ENCODE measurements around the gene GP1BB. TPM values are rescaled to one million over a fixed set of nuclear protein-coding genes. Genes with fewer than 3 reads are reported as not detected.

The GP1BB gene
- polyA plus RNA-seq, 2 of the 4 experiments (the other 2 are of a cell fraction) = 0.06 to 0.48 TPM

DNA sequence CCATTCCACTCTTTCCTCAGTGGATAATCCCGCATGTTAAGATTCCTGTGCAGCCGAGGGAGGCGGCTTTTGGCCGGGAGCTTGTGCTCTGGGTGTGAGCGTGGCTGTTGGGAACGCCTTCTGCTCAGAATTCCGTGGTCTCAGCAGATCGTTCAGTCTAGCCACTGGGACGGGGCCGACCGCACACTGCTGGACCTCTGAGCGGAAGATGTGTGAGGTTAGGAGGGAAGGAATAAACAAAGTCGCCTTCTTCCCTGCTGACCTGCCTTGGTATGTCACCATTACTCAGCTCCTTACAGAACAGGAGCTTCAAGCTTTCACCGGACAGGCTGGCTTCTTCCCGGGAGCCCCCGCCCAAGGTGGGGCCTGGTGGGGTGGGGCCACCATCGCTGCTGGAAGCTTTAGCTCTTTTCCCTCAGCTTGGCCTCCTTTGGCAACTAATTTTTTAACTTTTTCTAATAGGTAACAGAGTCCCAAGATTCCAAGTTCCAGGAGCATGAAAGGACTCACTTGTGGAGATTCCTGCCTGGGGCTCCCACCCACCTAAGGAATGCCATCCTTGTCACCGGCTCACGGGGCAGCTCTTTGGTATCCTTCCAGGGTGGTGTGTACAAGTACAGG is 31.5 kb upstream of the GP1BB start (continued):
- TF ChIP-seq SMC3 (IDR thresholded peaks at IDR 0.05) (no peak), MAFK (IDR thresholded peaks at IDR 0.05; ENCODE audit: partially characterized antibody) (peak; percentile 48), POLR2AphosphoS2 (conservative IDR thresholded peaks at IDR 0.05; ENCODE audit: low read length) (no peak), ZNF302 (CRISPR knock-in tag; IDR thresholded peaks at IDR 0.05) (no peak)
- TF ChIP-seq, protein P1, sequence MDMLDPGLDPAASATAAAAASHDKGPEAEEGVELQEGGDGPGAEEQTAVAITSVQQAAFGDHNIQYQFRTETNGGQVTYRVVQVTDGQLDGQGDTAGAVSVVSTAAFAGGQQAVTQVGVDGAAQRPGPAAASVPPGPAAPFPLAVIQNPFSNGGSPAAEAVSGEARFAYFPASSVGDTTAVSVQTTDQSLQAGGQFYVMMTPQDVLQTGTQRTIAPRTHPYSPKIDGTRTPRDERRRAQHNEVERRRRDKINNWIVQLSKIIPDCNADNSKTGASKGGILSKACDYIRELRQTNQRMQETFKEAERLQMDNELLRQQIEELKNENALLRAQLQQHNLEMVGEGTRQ (IDR thresholded peaks at IDR 0.05) = no peak

DNA sequence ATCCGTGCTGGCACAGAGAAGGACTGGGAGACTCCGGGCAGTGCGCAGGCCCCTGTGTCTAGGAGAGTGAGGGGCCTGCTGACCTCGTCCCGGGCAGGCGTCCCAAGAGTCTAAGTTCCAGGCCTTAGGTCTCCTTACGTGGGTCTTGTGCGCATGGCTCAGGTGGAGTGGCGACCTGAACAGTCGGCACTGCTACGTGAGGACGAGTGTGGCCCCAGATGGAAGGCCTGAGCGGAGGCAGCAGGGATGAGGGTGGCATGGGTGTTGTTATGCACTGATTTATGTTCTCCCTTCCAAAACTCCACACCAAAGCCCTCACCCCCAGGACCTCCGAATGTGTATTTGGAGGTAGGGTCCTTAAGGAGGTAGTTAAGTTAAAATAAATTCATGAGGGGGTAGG is 29.8 kb upstream of the GP1BB start:
- 95% methylated on average over 14 of the region's 14 CpGs for WGBS (ENCODE audit: missing lambda C conversion rate)
- FAIRE-seq = no peak
- H3K27ac ChIP-seq = no peak overlapping the region
- no peak for DNase-seq (ENCODE audit: low read depth in 1 of 2, low spot score in 1 of 2)
- H3K9me3 ChIP-seq = no peaks in the 10 kb centered on the region
- H3K4me2 ChIP-seq = no peak overlapping the region
- no peak overlapping the region for H3K4me3 ChIP-seq
- ATAC-seq = no peak
- H3K4me1 ChIP-seq = peaks cover 13% of the 10 kb centered on the region
- CTCF ChIA-PET = no interaction called here
- POLR2A ChIA-PET = no interaction called here
- TF ChIP-seq, protein P2, sequence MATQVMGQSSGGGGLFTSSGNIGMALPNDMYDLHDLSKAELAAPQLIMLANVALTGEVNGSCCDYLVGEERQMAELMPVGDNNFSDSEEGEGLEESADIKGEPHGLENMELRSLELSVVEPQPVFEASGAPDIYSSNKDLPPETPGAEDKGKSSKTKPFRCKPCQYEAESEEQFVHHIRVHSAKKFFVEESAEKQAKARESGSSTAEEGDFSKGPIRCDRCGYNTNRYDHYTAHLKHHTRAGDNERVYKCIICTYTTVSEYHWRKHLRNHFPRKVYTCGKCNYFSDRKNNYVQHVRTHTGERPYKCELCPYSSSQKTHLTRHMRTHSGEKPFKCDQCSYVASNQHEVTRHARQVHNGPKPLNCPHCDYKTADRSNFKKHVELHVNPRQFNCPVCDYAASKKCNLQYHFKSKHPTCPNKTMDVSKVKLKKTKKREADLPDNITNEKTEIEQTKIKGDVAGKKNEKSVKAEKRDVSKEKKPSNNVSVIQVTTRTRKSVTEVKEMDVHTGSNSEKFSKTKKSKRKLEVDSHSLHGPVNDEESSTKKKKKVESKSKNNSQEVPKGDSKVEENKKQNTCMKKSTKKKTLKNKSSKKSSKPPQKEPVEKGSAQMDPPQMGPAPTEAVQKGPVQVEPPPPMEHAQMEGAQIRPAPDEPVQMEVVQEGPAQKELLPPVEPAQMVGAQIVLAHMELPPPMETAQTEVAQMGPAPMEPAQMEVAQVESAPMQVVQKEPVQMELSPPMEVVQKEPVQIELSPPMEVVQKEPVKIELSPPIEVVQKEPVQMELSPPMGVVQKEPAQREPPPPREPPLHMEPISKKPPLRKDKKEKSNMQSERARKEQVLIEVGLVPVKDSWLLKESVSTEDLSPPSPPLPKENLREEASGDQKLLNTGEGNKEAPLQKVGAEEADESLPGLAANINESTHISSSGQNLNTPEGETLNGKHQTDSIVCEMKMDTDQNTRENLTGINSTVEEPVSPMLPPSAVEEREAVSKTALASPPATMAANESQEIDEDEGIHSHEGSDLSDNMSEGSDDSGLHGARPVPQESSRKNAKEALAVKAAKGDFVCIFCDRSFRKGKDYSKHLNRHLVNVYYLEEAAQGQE (IDR thresholded peaks at IDR 0.05) = no peak
- TF ChIP-seq HOXA7 (CRISPR knock-in tag; IDR thresholded peaks at IDR 0.05) (no peak), ZNF302 (CRISPR knock-in tag; IDR thresholded peaks at IDR 0.05) (no peak), POLR2A (IDR thresholded peaks at IDR 0.05; ENCODE audit: low read length) (no peak)

DNA sequence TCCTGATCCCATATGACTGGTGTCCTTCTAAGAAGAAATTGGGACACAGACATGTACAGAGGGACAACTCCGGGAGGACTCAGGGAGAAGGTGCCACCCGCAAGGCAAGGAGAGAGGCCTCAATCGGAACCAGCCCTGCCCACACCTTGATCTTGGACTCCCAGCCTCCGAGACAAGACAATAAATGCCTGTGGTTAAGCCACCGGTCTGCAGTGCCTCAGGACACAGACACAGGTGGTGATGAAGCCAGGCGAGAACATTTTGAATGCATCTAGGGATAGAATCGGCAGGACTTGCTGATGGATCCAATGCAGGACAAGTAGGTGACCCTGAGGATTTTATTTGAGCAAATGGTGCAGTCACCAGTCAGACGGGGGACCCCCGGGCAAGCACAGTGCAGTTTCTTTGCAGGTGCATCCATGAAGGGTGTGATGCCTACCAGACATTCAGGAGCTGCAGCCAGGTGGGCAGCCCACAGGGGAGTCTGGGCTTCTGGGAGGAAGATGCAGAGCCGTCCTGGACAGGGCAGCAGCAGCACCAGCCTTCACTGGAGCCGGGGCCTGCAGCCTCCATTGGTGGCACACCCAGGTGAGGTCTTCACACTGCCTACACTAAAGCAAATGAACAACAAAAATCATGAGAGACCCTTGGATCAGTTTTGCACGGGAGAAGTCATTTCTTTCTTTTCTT is 29.2 kb upstream of the GP1BB start:
- ATAC-seq (no peak), DNase-seq (ENCODE audit: low read depth in 1 of 2, low spot score in 1 of 2) (no peak), FAIRE-seq (no peak)
- Histone ChIP-seq H3K4me3 (no peak overlapping the region), H3K27ac (no peak overlapping the region), H3K4me1 (peaks cover 13% of the 10 kb centered on the region), H3K4me2 (no peak overlapping the region), H3K9me3 (no peaks in the 10 kb centered on the region)
- WGBS (ENCODE audit: missing lambda C conversion rate) = 81% methylated on average over 12 of the region's 12 CpGs
- TF ChIP-seq ZFP36 (IDR thresholded peaks at IDR 0.05; ENCODE audit: borderline replicate concordance, partially characterized antibody) (no peak), ZC3H11A (IDR thresholded peaks at IDR 0.05) (no peak), BHLHE40 (IDR thresholded peaks at IDR 0.05; ENCODE audit: low read depth, low read length) (no peak), RNF2 (IDR thresholded peaks at IDR 0.05; ENCODE audit: borderline replicate concordance, low read depth) (no peak), MYC (IDR thresholded peaks at IDR 0.05; ENCODE audit: borderline replicate concordance, low read length) (no peak), KDM5A (IDR thresholded peaks at IDR 0.05) (no peak), EHMT2 (IDR thresholded peaks at IDR 0.05; ENCODE audit: low read depth) (no peak), CEBPB (IDR thresholded peaks at IDR 0.05) (no peak), FOSB (CRISPR knock-in tag; IDR thresholded peaks at IDR 0.05) (no peak)
- ChIA-PET POLR2A (no interaction called here), CTCF (no interaction called here)

DNA sequence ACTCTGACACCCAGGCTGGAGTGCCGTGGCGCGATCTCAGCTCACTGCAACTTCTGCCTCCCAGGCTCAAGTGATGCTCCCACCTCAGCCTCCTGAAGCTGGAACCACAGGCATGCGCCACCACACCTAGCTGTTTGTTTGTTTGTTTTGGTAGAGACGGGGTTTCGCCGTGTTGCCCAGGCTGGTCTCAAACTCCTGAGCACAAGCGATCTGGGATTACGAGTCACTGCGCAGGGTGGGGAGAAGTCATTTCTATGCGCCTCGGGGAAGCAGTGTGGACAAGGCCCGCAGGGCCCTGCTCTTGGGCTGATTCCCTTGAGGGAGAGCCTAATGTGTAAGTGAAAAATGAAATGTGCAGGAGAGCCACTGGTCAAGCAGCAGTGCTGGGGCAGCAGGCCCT is 28.6 kb upstream of the GP1BB start:
- Histone ChIP-seq H3K4me1 (peaks cover 13% of the 10 kb centered on the region), H3K4me3 (no peak overlapping the region), H3K4me2 (no peak overlapping the region), H3K27ac (no peak overlapping the region), H3K9me3 (no peaks in the 10 kb centered on the region)
- DNase-seq (ENCODE audit: low read depth in 1 of 2, low spot score in 1 of 2) (no peak), FAIRE-seq (no peak), ATAC-seq (no peak)
- TF ChIP-seq HOXB13 (CRISPR knock-in tag; IDR thresholded peaks at IDR 0.05; ENCODE audit: low read depth) (no peak), TP53 (CRISPR knock-in tag; IDR thresholded peaks at IDR 0.05) (no peak)
- TF ChIP-seq, protein P1 (IDR thresholded peaks at IDR 0.05) = no peak
- whole genome bisulfite sequencing (ENCODE audit: missing lambda C conversion rate) = 76% methylated on average over 10 of the region's 13 CpGs
- ChIA-PET CTCF (no interaction called here), POLR2A (no interaction called here)

All from A549 (cell line).